Endothelial cell of umbilical vein (primary cell): ENCODE data around the gene BNC2. TPM values are rescaled to one million over a fixed set of nuclear protein-coding genes. Genes with fewer than 3 reads are reported as not detected.

Source experiments
- BruUV-seq: library from RNA; stranded (reverse); fragments of 400-500 nt; replicated peaks from 2 replicates; lab custom pipeline; 2021; lab: Mats Ljungman, UMichigan
- CTCF ChIA-PET: fragments of 300-600, 350-600 bp; sonication (Branson Sonifier 250); formaldehyde crosslinking; loops from one replicate; lab custom pipeline; 2021; ENCODE audit warnings: antibody characterized with exemption, inconsistent platforms; lab: Charles Lee
- POLR2A ChIA-PET: fragments of 300-600, 350-600 bp; sonication (Branson Sonifier 250); formaldehyde crosslinking; loops from one replicate; lab custom pipeline; 2021; ENCODE audit warnings: antibody characterized with exemption, inconsistent platforms; lab: Charles Lee
- DNase-seq: peaks from one replicate; pipeline ENCODE4 v3.0.0-alpha.2; 2011; ENCODE audit warnings: low read depth, low spot score
- FAIRE-seq: peaks from 2 replicates; lab custom pipeline; 2011; peaks lifted over from hg19 to GRCh38; lab: Jason Lieb, UNC
- H2AFZ ChIP-seq: 2 replicates; pipeline ENCODE4 v1.6.0; 2012; ENCODE audit warnings: low read depth, low read length, control low read depth, inconsistent platforms
- H3K27ac ChIP-seq: 2 replicates; pipeline ENCODE4 v1.5.1; 2011; ENCODE audit warnings: low read depth, mild to moderate bottlenecking, control low read depth, low read length, moderate library complexity; ENCODE audit not compliant: insufficient read depth
- H3K27me3 ChIP-seq, 2 experiments: 2 replicates each; pipeline versions ENCODE4 v1.6.0 to v1.6.1; 2011; ENCODE audit warnings: low read length in 2 of 2, mixed read lengths in 1 of 2; ENCODE audit not compliant: control insufficient read depth in 2 of 2, insufficient read depth in 2 of 2
- H3K36me3 ChIP-seq, 2 experiments: 2 replicates in 1 of 2; 3 replicates in 1 of 2; pipeline ENCODE4 v1.5.1; 2011; ENCODE audit warnings: low read length in 2 of 2, mild to moderate bottlenecking in 1 of 2, moderate library complexity in 1 of 2; ENCODE audit not compliant: control insufficient read depth in 2 of 2, insufficient read depth in 2 of 2; ENCODE audit errors: extremely low read depth in 1 of 2
- H3K4me1 ChIP-seq: 3 replicates; pipeline ENCODE4 v1.5.1; 2011; ENCODE audit warnings: mild to moderate bottlenecking, low read length; ENCODE audit not compliant: control insufficient read depth, insufficient read depth; ENCODE audit errors: extremely low read depth
- H3K4me2 ChIP-seq: 2 replicates; pipeline ENCODE4 v1.6.1; 2011; ENCODE audit warnings: low read length, control low read depth, mixed read lengths; ENCODE audit not compliant: insufficient read depth
- H3K4me3 ChIP-seq, 3 experiments: fragments of 200-600 bp in 1 of 3; sonication (generic), shearing (Covaris generic) in 1 of 3; replicated peaks in 1 of 3; 2 replicates each; pipeline ENCODE4 v1.5.1; 2011 to 2016; ENCODE audit warnings: control low read depth in 3 of 3, low read length in 3 of 3, mild to moderate bottlenecking in 2 of 3, inconsistent platforms in 1 of 3, low read depth in 1 of 3, moderate library complexity in 1 of 3; ENCODE audit not compliant: insufficient read depth in 1 of 3
- H3K79me2 ChIP-seq: 2 replicates; pipeline ENCODE4 v1.6.0; 2012; ENCODE audit warnings: low read length, inconsistent platforms; ENCODE audit not compliant: control insufficient read depth, insufficient read depth
- H3K9ac ChIP-seq: replicated peaks from 2 replicates; pipeline ENCODE3; 2011; ENCODE audit warnings: low read length, control low read depth; ENCODE audit not compliant: insufficient read depth; ENCODE audit errors: extremely low read depth
- H3K9me1 ChIP-seq: replicated peaks from 3 replicates; pipeline ENCODE4 v1.6.0; 2011; ENCODE audit warnings: mild to moderate bottlenecking, low read length; ENCODE audit not compliant: control insufficient read depth, insufficient read depth; ENCODE audit errors: extremely low read depth
- H3K9me3 ChIP-seq: replicated peaks from 2 replicates; pipeline ENCODE4 v1.5.1; 2012; ENCODE audit warnings: low read length, inconsistent platforms; ENCODE audit not compliant: control insufficient read depth, insufficient read depth
- H4K20me1 ChIP-seq: replicated peaks from 2 replicates; pipeline ENCODE3; 2011; ENCODE audit warnings: mild to moderate bottlenecking, low read length; ENCODE audit not compliant: control insufficient read depth, insufficient read depth; ENCODE audit errors: extremely low read depth
- EZH2 ChIP-seq: IDR thresholded peaks from 2 replicates; pipeline ENCODE4 v1.6.1; 2012; ENCODE audit warnings: borderline replicate concordance, low read depth, mild to moderate bottlenecking, moderate library complexity, low read length, inconsistent platforms; ENCODE audit not compliant: severe bottlenecking
- FOS ChIP-seq: IDR thresholded peaks from 2 replicates; pipeline ENCODE4 v1.6.1; 2011; ENCODE audit warnings: mild to moderate bottlenecking, low read length, moderate library complexity, borderline replicate concordance; ENCODE audit not compliant: insufficient read depth
- GATA2 ChIP-seq: IDR thresholded peaks from 2 replicates; pipeline ENCODE4 v1.7.0; 2011; ENCODE audit warnings: low read depth, mild to moderate bottlenecking, moderate library complexity, mixed read lengths, low read length; ENCODE audit not compliant: insufficient read length, insufficient read depth
- MYC ChIP-seq: IDR thresholded peaks from one replicate; pipeline ENCODE4 v1.6.1; 2011; ENCODE audit warnings: mild to moderate bottlenecking, low read depth, low read length
- POLR2A ChIP-seq: IDR thresholded peaks from 2 replicates; pipeline ENCODE4 v1.6.1; 2012; ENCODE audit warnings: low read depth, mild to moderate bottlenecking, control low read depth, low read length
- POLR2AphosphoS5 ChIP-seq: IDR thresholded peaks from 2 replicates; pipeline ENCODE4 v1.6.1; 2012; ENCODE audit warnings: low read depth, mild to moderate bottlenecking, control low read depth, low read length, moderate library complexity; ENCODE audit not compliant: insufficient read depth
- dilution Hi-C: fragments of 300-500 bp; cut with MboI; formaldehyde crosslinking; loops from one replicate; pipeline ENCODE4 v1.15.0; 2019; ENCODE audit warnings: low sequenced_read_pairs; ENCODE audit not compliant: extremely low pct_ligation_motif_present
- intact Hi-C: fragments of 100-400 bp; cut with micrococcal nuclease; formaldehyde crosslinking; loops from one replicate; pipeline ENCODE4 v1.10.0; 2022
- polyA plus RNA-seq, 4 experiments: library from polyadenylated mRNA; depleted of rRNA in 3 of 4; stranded (reverse) in 3 of 4; unstranded in 1 of 4; fragments of >200 nt; gene quantifications; 2 replicates each; pipeline versions ENCODE4 v1.2.1 to v1.2.3, GENCODE V29; 2011 to 2012; ENCODE audit warnings: missing spikeins in 1 of 4
- total RNA-seq: library from RNA; stranded (reverse); gene quantifications from 2 replicates; pipeline ENCODE4 v1.2.3, GENCODE V29; 2021
- TF ChIP-seq, protein P1 (sequence below): IDR thresholded peaks from 2 replicates; pipeline ENCODE4 v1.6.1; 2011; ENCODE audit not compliant: insufficient read depth, insufficient read length
- TF ChIP-seq, protein P2 (sequence below), 2 donors: IDR thresholded peaks; 1 replicate in 1 of 2; 2 replicates in 1 of 2; pipeline ENCODE4 v1.5.1; 2011; ENCODE audit warnings: low read length in 2 of 2, mild to moderate bottlenecking in 2 of 2, moderate library complexity in 2 of 2, control low read depth in 1 of 2, inconsistent platforms in 1 of 2, low read depth in 1 of 2; ENCODE audit not compliant: insufficient read depth in 1 of 2; ENCODE audit errors: extremely low read depth in 1 of 2

BNC2 gene
- total and polyA plus RNA-seq, 2 donors (not counting 3 experiments of a cell fraction or from before 2014, with no cell fraction given) = 12.1 to 34.3 TPM

DNA sequence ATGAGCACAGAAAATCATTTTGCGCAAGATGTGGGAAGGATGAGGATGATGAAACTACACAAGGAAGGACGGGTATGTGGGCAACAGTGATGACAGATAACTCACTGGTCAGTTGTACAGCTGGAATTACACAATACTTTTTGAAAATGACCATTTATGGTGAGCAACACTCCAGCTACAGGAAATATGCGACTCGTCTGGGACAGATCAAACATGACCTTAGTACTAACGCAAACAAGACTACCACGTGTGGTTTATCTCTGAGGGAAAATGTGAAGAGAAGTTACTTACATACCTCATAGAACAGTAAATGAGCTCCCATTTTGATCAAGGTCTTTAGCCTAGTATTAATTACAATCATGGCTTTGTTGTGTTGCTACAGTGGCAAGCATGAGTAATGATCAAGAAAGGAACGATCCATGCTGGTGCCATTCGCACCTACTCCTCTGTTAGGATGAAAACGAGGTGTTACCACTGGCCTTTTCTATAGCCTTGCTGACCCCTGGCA, 456.9 kb downstream of the BNC2 start:
- CTCF ChIA-PET = interaction anchor here (1.5 kb wide), 1 partner anchor 12 kb away, joined by 5 read pairs; no protein-coding TSS in a partner anchor

DNA sequence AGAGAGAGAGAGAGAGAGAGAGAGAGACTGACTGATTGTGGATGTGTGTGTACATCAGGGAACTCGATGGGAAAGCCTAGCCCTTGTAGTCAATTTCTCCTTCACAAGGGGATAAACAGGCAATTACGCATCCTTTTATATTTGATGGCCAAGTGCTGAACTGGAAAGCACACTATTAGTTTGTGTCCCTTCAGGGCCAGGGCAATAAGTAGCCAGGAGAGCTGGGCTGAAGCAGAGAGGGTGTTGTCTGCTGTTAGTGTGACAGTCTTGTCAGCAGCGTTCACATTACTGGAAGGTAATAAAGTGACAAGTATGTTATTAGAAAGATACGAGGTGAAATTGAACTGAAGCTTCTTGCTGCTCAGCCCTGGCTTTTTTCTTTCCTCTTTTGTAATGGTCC, 457.7 kb downstream of the BNC2 start:
- no peak for DNase-seq
- intact Hi-C loops (no loop called here), dilution Hi-C loops (no loop called here)
- FAIRE-seq = no peak
- H3K9me1 ChIP-seq = no peaks in the 10 kb centered on the region
- H3K27me3 ChIP-seq = no peaks in the 10 kb centered on the region
- no peak overlapping the region for H3K9ac ChIP-seq
- no TSS peak for BruUV-seq
- H3K4me1 ChIP-seq = peaks cover 13% of the 10 kb centered on the region
- no peaks in the 10 kb centered on the region for H3K9me3 ChIP-seq
- H3K4me3 ChIP-seq = no peak overlapping the region
- no peaks in the 10 kb centered on the region for H3K79me2 ChIP-seq
- ChIA-PET POLR2A (no interaction called here), CTCF (no interaction called here)
- no peak overlapping the region for H2AFZ ChIP-seq
- H3K36me3 ChIP-seq = no peaks in the 10 kb centered on the region
- H3K4me2 ChIP-seq = no peak overlapping the region
- no peaks in the 10 kb centered on the region for H4K20me1 ChIP-seq
- no peak overlapping the region for H3K27ac ChIP-seq
- TF ChIP-seq FOS (no peak), EZH2 (no peak), MYC (no peak), POLR2AphosphoS5 (no peak), POLR2A (no peak)
- TF ChIP-seq, protein P1, sequence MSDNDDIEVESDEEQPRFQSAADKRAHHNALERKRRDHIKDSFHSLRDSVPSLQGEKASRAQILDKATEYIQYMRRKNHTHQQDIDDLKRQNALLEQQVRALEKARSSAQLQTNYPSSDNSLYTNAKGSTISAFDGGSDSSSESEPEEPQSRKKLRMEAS = no peak
- TF ChIP-seq, protein P2, sequence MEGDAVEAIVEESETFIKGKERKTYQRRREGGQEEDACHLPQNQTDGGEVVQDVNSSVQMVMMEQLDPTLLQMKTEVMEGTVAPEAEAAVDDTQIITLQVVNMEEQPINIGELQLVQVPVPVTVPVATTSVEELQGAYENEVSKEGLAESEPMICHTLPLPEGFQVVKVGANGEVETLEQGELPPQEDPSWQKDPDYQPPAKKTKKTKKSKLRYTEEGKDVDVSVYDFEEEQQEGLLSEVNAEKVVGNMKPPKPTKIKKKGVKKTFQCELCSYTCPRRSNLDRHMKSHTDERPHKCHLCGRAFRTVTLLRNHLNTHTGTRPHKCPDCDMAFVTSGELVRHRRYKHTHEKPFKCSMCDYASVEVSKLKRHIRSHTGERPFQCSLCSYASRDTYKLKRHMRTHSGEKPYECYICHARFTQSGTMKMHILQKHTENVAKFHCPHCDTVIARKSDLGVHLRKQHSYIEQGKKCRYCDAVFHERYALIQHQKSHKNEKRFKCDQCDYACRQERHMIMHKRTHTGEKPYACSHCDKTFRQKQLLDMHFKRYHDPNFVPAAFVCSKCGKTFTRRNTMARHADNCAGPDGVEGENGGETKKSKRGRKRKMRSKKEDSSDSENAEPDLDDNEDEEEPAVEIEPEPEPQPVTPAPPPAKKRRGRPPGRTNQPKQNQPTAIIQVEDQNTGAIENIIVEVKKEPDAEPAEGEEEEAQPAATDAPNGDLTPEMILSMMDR (IDR thresholded peaks at IDR 0.05; ENCODE audit: extremely low read depth in 1 of 2, insufficient read depth in 1 of 2, low read depth in 1 of 2, low read length in 2 of 2) = no peak

More for the DNA sequence above, 456.9 kb downstream of the BNC2 start:
- Histone ChIP-seq H3K9ac (no peak overlapping the region), H3K9me3 (no peaks in the 10 kb centered on the region), H3K27ac (no peak overlapping the region), H2AFZ (no peak overlapping the region), H3K27me3 (no peaks in the 10 kb centered on the region), H3K4me1 (peaks cover 13% of the 10 kb centered on the region), H4K20me1 (no peaks in the 10 kb centered on the region), H3K79me2 (no peaks in the 10 kb centered on the region), H3K4me3 (no peak overlapping the region), H3K9me1 (no peaks in the 10 kb centered on the region), H3K36me3 (no peaks in the 10 kb centered on the region), H3K4me2 (no peak overlapping the region)
- dilution Hi-C loops = no loop called here
- intact Hi-C loops = no loop called here
- no peak for FAIRE-seq
- DNase-seq = no peak
- POLR2A ChIA-PET = no interaction called here
- no TSS peak for BruUV-seq
- TF ChIP-seq GATA2 (peak; percentile 53), POLR2A (no peak), MYC (no peak)
